Stimulated activated CD4-positive, alpha-beta T cell treated with anti-CD3 and anti-CD28 coated beads, Interleukin-15, amount 100 ng/mL, for 1 hour (primary cell): ENCODE results near the gene PRKG1.

ENCODE experiments used
- DNase-seq, 2 donors: peaks; one replicate each; pipeline ENCODE4 v3.0.0-alpha.2; 2020; ENCODE audit warnings: low read depth in 1 of 2, low spot score in 1 of 2

PRKG1 gene

GRCh38 chr10:51910189-51910588 is 835.9 kb downstream of the PRKG1 start:
- DNase-seq = no peak

- no peak for DNase-seq
Observed at GRCh38 chr10:51910596-51910995, 836.3 kb downstream of the PRKG1 start.

GRCh38 chr10:51911723-51912122 is 837.4 kb downstream of the PRKG1 start:
- no peak for DNase-seq

- no peak for DNase-seq
Observed at GRCh38 chr10:51915031-51915542, 840.8 kb downstream of the PRKG1 start.

GRCh38 chr10:51918440-51918839 is 844.2 kb downstream of the PRKG1 start:
- no peak for DNase-seq

GRCh38 chr10:51918884-51919325 is 844.6 kb downstream of the PRKG1 start:
- DNase-seq = no peak

GRCh38 chr10:51920672-51921071 is 846.4 kb downstream of the PRKG1 start:
- no peak for DNase-seq

- DNase-seq = no peak
Observed at GRCh38 chr10:51924359-51924758, 850.1 kb downstream of the PRKG1 start.

- no peak for DNase-seq
Observed at GRCh38 chr10:51926337-51926736, 852.0 kb downstream of the PRKG1 start.

GRCh38 chr10:51928162-51928561 is 853.9 kb downstream of the PRKG1 start:
- no peak for DNase-seq

GRCh38 chr10:51932530-51932929 is 858.2 kb downstream of the PRKG1 start:
- no peak for DNase-seq

- DNase-seq = no peak
Observed at GRCh38 chr10:51934373-51934772, 860.1 kb downstream of the PRKG1 start.

GRCh38 chr10:51935341-51935740 is 861.1 kb downstream of the PRKG1 start:
- no peak for DNase-seq

- DNase-seq = no peak
Observed at GRCh38 chr10:51937308-51938140, 863.2 kb downstream of the PRKG1 start.

GRCh38 chr10:51950371-51950995 is 876.2 kb downstream of the PRKG1 start:
- DNase-seq = no peak

- no peak for DNase-seq
Observed at GRCh38 chr10:51950996-51951555, 876.8 kb downstream of the PRKG1 start.

GRCh38 chr10:51951601-51952000 is 877.3 kb downstream of the PRKG1 start:
- no peak for DNase-seq

GRCh38 chr10:51952056-51952455 is 877.8 kb downstream of the PRKG1 start:
- no peak for DNase-seq

GRCh38 chr10:51955696-51956095 is 881.4 kb downstream of the PRKG1 start:
- DNase-seq = no peak

- no peak for DNase-seq
Observed at GRCh38 chr10:51956822-51957221, 882.5 kb downstream of the PRKG1 start.

- no peak for DNase-seq
Observed at GRCh38 chr10:51960494-51960895, 886.2 kb downstream of the PRKG1 start.

GRCh38 chr10:51961401-51961800 is 887.1 kb downstream of the PRKG1 start:
- DNase-seq = no peak
